ENCODE measurements around the gene REN.

The REN gene

DNA sequence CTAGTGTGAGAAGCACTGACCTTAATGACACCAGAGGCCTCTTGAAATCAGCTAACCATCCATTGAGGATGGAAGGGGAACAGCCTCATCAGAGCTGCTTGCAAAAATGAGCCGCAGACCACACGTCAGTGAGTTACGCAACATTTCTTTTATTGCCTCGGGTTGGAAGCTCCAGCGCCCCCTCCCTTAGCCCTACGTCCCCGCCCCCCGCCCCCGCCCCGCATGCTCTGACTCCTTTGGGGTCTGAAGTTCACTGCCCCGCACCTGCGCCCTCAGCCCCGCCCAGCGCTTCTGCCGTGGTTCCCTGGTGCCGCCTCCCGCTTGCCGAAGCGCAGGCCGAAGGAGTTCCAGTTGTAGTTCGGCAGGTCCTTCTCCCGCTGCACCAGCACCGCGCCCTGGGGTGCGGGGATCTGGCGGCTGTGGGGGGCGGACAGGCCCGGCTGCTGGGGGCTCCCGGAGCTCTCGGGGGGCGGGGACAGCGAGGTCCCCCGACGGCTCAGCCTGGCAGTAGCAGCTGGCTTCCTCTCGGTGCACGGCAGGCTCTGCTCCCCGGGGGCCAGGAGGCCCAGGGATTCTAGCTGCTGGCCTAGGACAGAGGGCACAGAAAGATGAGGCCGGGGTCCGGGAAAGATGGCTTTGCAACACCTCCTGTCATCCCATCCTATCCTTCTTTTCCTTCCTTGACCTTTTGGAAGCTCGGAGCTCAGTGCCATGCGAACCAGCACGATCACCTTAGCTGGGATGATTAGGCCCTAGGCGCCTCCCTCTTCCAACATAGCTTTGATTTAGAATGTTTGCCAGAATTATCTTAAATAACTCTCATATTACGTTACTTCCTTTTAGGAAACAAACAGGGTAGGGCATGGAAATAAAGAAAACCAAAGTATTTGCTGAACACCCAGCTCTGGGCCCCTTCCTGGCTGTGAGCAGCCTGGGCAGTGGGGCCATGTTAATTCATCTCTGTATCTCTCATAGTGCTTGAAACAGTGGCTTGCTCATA is 24.4 kb upstream of the REN start:
- DNase-seq (ENCODE audit: low spot score) = peak; percentile 32

DNA sequence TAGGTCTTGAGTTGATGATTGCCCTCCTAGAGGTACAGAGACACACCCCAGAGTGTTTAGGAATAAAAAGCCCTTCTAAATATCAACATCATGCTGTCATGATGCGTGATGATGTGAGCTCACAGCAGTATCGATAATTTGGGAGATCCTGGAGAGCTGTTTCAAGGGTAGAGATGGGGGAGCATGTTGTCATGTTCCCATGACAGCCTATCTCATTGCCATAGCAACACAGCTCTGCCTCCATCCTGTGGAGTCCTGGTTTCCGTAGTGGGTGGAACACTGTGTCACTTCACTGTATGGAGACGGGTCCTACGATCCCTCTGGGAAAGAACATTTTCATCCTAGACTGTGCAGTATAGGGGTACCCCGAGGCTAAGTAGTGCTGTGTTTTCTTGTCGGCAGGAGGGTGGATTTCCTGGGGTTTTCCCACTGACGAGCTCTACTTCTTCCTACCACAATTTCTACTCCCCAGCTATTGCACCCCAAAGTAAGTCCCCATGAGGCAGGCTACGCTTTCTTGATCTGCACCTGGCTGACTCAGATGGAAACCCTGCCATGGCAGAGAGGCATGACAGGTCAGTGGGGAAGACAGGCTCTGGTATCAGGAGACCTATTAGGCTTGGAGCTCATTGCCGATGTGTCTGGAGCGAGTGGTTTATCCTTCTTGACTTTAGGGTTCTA is 23.0 kb upstream of the REN start:
- DNase-seq (ENCODE audit: low spot score) = peak; percentile 74

DNA sequence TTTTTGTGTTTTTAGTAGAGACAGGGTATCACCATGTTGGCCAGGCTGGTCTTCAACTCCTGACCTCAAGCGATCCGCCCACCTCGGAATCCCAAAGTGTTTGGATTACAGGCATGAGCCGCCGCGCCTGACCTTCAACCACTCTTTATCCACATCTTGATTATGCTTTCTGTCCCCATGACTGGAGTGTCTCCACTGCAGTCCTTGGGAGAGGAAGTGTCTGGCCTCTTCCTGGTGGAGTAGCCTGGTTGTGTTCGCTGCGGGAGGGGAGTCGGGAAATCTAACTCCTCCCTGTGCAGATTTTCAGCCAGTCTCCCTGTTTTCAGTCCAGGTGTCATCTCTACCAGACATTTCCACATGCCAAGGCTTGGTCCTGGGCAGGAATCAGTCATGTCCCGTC is 20.5 kb upstream of the REN start:
- no peak for DNase-seq (ENCODE audit: low spot score)

DNA sequence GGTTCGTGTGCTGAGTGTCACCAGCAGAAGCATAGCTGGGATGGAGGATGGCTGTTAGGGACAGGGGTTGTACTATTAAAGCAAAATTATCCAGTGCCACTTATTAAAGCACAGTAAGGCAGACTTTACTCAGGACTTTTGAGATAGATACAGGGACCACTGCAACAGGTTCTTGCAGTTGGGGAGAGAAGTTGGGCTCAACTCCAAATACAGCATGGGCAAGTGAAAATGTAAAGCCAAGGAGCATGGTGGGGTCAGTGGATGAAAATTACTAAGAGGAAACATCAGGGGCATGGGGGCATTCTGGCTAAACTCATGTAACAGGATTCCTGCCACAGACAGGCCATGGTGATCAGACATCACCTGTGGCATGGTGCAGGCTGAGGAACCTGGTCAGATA is 15.0 kb upstream of the REN start:
- no peak for DNase-seq (ENCODE audit: low spot score)

DNA sequence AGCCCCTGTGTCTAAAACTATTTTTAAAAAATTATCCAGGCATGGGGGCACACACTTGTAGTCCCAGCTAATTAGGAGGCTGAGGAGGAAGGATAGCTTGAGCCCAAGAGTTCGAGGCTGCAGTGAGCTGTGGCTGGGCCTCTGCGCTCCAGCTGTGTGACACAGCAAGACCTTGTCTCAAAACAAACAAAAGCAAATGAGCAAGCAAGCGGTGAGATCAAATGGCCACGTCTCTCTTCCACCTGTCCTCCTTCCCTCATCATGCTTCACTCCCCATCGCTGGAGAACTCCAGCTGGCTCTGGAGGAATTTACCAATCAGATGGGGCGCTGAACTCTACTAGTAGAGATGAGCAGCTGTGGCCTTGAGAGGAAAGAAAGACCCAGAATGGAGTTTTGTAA is 14.0 kb upstream of the REN start:
- DNase-seq (ENCODE audit: low spot score) = no peak

DNA sequence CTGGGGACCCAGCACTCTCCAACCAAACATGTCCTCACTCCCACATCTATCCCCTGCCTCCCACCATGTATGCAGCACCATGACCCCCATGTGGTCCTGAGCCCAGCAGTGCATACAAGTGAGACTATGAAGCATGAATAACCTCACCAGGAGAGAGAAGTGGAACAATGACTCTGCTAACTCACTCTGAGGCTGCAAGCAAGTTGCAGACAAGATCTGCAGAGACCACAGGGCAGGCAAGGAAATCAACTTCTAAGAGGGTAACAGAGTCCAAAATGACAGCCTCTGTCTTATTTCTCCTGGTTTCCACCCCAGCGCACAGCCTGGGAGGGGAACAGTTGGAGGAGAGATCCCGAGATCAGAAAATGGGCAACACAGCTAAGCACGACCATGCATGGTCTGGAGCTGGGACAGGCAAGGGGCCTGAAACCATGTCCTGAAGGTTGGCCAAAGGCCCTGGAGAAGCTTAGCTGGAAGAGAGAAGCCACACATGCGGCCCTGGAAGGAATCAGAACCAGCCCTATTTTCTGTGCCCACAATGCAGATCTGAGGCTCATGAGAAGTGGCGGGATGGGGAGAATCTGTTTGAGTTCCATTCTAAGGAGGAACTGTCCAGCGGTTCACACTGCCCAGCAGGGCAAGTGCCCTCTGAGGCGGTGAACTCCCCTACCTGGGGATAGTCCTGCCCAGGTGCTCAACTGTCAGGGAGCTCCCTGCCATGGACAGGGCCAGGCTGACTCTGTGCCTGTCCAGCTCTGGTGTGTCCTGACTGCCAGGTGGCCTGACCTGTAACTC is 12.5 kb upstream of the REN start:
- DNase-seq (ENCODE audit: low spot score) = no peak

DNA sequence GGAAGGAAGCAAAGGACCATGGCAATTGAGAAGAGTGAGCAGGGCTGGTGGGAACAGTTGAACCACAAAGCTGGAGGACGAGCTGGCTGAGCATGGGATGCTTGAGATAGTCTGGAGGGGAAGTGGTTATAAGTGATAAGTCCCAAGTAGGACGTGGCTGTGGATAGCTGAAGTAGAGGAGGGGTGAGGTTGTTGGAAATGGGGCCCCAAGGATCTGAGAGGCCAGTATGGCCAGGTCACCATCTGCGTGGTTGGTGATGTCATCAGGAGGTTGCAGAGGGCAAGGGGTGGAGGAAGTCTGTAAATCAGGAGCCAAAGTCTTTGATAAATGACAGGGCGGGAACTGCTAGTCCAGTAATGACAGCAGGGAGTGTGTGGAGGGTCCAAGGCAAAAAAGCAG is 11.0 kb upstream of the REN start:
- DNase-seq (ENCODE audit: low spot score) = no peak

DNA sequence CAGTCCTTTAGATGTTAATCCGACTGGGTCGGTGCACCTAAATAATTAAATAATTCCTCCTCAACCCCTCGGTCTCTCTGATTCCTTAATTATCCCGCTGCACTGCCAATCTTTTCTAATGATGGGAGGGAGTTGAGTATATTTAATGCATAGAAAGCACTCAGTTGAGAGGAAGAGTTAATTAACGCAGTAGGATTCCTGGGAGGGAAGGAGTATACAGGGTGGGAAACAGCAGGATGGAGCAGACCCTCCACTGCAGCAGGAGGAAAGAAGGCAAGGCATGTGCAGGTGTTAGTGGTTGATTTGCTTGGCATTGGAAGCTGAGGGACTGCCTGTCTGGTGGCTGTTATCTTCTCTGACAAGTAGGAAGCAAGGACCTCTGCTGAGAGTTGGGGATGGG is 9.9 kb upstream of the REN start:
- DNase-seq (ENCODE audit: low spot score) = no peak

DNA sequence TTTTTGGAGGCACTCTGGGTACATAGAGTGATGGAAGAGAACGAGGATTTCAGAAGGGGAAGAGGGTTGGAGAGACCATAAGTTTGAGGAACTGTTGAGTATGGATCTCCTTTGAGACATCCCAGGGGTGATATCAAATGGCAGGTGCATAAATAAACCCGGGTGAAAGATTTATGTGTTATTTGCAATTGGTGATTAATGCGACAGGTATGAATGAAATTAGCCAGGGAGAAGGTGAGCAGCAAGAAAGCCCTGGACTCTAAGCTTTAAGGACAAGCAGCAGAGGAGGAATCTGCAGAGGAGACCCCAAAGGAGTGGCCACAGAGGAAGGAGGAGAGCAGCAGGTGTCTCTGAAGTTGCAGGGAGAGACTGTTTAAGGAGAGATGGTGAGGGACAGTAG is 8.8 kb upstream of the REN start:
- no peak for DNase-seq (ENCODE audit: low spot score)

DNA sequence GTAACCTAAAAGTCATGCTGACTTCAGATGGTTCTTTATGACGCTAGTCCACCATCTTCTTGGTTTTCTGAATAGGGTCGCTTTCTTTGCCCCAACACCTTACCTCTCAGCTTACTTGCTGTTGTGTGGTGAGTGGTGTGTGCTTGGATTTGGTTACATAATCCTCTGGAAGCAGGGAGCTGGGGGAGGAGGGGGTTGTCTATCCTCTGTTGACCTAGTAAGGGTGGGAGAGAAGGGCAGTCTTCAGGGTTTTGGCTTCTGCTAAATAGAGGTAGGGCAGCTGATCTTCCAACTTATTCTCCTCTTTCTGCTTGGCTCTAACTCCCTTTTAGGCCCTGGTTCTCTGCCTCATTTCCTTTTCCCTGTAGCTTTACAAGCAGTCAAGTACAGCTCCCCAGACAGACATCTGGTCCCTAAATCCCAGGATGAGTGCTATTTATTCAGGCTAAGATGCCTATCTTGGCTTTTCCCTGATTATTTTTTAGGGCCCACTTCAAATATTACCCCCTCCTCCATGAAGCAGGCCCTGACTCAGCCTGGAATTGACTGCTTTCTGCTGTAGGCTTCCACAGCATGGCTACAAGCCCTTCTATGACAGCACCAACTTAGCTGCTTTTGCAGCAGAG is 6.4 kb upstream of the REN start:
- no peak for DNase-seq (ENCODE audit: low spot score)

DNA sequence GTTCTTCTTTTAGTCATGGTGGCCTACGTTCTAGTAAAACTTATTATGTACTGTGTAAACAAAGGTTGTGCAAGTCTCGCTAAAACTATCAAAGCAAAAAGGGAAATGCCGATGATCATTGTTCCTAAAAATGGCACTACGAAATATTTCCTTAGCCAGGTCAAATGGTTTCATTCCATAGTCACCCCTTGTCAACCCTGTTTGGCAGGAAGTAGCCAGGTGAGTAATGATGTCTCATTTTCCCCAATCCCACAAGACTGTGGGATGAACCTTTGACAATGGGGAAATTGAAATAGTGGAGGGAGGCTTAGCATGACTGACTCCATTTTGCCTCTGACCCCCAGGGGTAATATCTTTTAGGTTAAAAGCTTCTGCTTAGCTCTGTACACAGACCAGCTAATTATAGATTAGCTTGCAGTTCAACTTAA is 5.6 kb upstream of the REN start:
- DNase-seq (ENCODE audit: low spot score) = no peak

DNA sequence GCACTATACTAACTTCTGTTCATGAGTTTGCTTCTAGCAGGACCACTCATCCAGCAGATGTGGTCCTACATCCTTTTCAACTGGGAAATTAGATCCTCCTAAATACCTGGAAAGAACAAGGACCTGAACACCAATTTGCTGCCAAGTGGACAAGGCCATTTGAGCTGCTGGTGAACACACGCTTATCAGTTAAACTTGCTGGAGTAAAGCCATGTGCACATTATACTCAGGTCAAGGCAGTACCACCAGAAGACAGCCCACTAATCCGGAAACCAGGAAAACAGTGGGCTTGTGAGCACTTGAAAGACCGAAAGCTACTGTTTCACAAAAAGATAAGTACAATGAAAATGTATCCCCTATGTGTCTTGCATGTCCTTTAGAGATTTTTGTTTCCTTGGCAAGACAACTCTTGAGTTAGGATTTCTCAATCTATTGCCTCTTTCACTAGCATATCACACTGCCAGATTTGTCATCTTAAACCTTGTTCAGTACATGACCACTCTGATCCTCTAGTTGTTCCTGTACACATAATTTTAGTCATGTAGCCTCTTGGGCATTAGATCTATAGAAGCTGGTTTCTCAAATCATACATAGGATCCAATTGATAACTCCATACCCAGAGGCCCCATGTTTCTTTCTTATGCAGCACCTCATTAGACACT is 4.5 kb upstream of the REN start:
- no peak for DNase-seq (ENCODE audit: low spot score)

DNA sequence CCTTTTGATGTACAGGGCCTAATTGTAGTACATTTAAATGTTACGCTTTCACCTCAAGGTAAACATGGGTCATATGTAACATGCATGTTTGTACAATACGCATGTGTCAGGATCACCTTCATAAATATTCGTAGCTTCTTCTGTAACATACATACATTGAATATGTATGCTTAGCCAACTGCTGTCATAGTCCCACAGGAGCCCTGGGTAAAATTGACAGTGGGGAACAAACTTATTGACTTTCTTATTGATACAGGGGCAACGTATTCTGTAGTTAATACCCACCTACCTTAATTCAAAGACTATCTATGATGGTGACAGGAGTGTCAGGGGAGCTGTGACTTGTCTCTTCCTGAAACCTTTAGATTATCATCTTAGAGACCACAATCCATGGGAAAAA is 3.7 kb upstream of the REN start:
- no peak for DNase-seq (ENCODE audit: low spot score)

DNA sequence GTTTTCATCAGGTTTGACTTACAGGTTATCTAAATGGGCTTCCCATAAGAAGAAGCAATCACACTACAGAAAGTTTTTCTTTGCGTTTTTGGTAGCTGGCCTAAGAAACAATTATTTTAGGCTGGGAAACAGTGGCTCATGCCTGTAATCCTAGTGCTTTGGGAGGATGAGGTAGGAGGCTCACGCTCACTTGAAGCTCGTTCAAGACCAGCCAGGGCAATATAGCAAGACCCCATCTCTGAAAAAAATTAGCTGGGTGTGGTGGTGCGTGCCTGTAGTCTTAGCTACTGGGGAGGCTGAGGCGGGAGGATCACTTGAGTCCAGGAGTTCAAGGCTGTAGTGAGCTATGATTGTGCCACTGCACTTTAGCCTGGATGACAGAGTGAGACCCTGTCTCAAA is 1.6 kb upstream of the REN start:
- DNase-seq (ENCODE audit: low spot score) = no peak

DNA sequence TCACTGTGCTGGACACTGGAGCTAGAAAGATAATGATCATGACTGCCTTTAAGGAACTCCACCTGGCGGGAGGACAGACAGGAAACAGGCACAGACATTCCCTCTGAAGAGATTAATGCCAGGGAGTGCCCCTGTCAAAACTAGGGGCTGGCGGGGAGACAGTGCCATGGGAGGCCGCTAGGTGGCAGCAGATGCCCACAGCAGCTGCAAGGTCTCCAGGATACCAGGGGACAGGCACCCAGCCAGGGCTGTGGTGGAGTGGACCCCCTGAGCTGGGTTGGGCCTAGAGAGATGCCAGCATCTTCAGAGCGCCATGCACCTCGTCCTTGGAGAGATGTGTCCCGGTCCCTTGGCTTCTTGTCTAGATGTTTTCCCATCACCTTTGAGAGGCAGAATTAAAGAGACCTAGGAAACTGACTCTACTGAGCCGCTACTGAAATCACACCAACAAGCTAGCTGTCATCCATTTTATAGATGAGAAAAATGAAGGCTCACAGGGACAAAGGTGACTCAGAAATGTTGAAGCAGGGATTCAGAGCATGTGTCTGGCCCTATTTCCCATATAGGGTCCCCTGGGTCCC is 3.6 kb downstream of the REN start:
- peak; percentile 81 for DNase-seq (ENCODE audit: low spot score)

DNA sequence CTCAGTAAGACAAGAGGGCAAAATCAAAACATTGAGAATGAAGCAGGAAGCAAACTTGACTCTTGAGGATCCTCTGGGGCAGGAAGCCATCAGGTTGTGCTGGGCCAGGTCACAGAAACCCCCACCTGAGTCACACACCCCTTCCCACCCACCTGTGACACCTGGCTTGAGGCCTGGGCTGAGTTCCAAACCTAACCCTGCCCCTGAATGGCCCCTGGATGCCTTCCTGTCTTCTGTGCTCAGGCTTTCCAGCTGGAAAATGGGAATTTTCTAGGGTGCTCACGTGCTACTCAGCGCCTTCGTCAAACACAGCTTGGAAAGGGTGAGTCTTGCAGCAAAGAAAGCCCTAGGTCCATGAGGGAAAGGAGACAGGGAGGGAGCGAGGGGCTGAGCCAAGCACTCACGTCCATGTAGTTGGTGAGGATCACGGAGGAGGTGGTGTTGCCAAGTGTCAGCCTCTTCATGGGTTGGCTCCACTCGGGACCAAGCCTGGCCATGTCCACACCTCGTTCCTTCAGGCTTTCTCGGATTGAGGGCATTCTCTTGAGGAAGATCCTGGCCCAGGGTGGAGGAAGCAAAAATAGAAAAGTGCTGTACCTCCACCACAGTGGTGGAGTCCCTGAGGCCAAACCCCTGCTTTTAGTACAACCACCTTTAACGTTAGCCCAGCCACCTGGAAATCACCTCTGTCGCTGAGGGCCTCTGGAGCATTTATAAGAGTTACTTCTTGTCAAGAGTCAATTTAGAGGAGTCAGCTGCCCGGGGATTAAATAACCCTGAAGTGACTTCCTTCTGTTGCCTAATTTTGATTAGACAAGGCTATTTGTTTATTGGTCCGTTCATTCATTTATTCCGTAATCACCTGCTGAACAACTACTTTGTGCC is 4.3 kb downstream of the REN start:
- DNase-seq (ENCODE audit: low spot score) = no peak

DNA sequence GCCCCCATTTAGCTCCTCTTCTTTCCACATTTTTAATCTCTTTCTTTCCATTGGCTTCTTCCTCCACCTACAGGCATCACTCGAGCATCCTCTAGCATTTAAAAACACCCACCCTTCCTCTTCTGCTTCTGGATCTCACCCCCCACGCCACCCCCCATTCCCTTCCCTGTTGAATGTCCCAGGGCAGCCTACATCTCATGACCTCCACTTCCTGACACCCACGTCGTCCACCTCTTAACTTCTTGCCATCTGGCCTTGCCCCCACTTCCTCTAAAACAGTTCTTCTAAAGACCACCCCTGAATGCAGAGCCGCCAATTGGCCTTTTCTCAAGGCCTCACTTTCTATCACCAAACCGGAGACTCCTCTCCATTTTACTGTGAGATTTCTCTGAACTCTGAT is 8.2 kb downstream of the REN start:
- no peak for DNase-seq (ENCODE audit: low spot score)

DNA sequence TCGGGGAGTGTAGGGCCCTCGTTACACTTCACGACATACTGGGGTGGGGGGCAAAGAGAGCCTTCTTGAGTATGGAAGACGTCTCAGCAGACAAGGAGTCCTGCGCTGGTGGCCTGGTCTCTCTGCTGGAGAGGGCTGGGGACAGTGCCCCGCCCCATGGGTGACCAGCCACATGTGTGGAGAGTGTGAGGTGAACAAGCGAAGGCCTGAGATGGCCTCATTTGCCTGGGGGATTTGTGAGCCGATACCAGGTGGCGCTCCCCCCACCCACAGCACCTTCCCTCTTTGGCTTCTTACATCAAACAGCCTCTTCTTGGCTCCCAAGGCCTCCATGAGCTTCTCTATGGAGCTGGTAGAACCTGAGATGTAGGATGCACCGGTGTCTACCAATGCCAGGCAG is 10.3 kb downstream of the REN start:
- DNase-seq (ENCODE audit: low spot score) = no peak

DNA sequence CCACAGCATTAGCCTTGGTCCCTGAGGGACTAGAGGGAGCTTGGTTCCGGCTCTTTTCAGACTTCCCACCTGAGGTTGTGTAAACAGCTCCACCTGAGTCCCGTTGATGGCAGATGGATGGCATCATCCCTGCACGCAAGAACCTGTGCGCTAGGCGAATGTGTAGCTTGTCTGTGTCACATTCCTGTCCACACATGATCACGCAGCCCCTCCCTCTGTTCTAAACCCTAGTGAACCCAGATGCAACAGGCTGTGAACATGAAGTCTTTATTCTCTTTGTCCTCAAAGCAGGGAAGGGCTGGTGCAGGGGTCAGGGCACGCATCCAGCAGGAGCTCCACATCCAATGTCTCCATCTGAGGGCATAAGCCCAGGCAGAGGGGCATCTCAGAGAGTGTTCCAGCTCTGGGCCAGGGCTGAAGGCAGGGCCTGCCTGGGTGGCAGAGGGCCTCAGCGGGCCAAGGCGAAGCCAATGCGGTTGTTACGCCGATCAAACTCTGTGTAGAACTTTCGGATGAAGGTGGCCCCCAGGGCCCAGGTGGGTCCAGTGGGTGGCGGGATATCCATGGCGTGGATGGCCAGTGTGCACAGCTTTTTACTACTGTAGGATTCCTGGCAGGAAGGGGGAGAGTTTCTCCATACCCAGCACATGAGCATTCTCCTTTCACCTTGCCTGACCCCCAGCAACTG is 11.4 kb downstream of the REN start:
- no peak for DNase-seq (ENCODE audit: low spot score)

DNA sequence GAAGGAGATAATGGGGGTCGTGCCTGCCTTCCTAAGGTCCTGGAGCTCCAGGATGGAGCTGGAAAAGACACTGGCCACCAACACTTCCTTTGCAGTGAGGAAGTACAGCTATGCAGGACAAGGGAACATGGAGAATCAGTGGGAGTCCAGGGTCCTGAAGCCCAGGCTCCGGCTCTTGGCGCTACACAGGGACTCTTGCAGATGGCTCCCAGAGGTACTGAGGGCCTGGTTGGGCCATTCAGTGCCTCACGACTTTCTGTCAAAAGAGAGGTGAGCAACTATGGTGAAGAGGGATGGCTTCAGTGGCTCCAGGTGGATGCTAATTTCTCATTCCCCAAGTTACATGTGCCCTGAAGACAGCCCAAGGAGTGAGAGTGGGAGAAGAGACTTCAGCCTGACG is 12.5 kb downstream of the REN start:
- no peak for DNase-seq (ENCODE audit: low spot score)

All from Ammon's horn (tissue), 1 donor.